HCT116 (cell line): ENCODE measurements around the gene TDRD12. TPM values are rescaled to one million over a fixed set of nuclear protein-coding genes. Genes with fewer than 3 reads are reported as not detected.

Source experiments
- ATAC-seq: fragments of 200-7000 bp; cut with Tn5 transposase; 2 replicates; pipeline ENCODE4 v1.9.1; 2020; ENCODE audit warnings: mild to moderate bottlenecking, moderate library complexity
- BruUV-seq: library from RNA; stranded (reverse); fragments of 400-500 nt; replicated peaks from 2 replicates; lab custom pipeline; 2021; lab: Mats Ljungman, UMichigan
- CTCF ChIA-PET: fragments of 300-600 bp; sonication (Branson Sonifier 250); formaldehyde crosslinking; loops from one replicate; lab custom pipeline; 2021; ENCODE audit warnings: antibody characterized with exemption; lab: Charles Lee
- POLR2A ChIA-PET: fragments of 300-600, 350-600 bp; sonication (Branson Sonifier 250); formaldehyde crosslinking; loops from one replicate; lab custom pipeline; 2021; ENCODE audit warnings: antibody characterized with exemption; lab: Charles Lee
- RAD21 ChIA-PET, 2 experiments: fragments of 300-600 bp; sonication (Branson Sonifier 250); formaldehyde crosslinking; loops; one replicate each; lab custom pipeline; 2023; ENCODE audit warnings: low total read pairs in 2 of 2; ENCODE audit not compliant: uncharacterized antibody in 2 of 2, unreplicated experiment in 2 of 2, low non-redundant PET in 1 of 2; lab: Charles Lee
- DNase-seq: peaks from one replicate; pipeline ENCODE4 v3.0.0-alpha.2; 2010; ENCODE audit warnings: low read depth, low spot score
- H2AFZ ChIP-seq: fragments of 200-600 bp; shearing (Covaris generic), sonication (generic); 2 replicates; pipeline ENCODE4 v1.6.1; 2017; ENCODE audit warnings: low read depth, mixed run types, mixed read lengths, antibody characterized with exemption, low read length; ENCODE audit not compliant: poor library complexity, severe bottlenecking
- H3K27ac ChIP-seq: 2 replicates; pipeline ENCODE4 v1.5.1; 2012; ENCODE audit warnings: low read depth, low read length
- H3K27me3 ChIP-seq: fragments of 200-600 bp; sonication (generic); 2 replicates; pipeline ENCODE4 v1.6.1; 2016; ENCODE audit warnings: mixed run types, low read length, mixed read lengths; ENCODE audit not compliant: insufficient read depth
- H3K36me3 ChIP-seq, 2 experiments: fragments of 200-500 bp in 1 of 2; fragments of 200-600 bp in 1 of 2; sonication (Bioruptor generic) in 1 of 2; sonication (generic) in 1 of 2; 2 replicates each; pipeline versions ENCODE4 v1.5.1 to v1.6.1; 2014 to 2016; ENCODE audit warnings: low read length in 2 of 2, inconsistent platforms in 1 of 2, mixed read lengths in 1 of 2, mixed run types in 1 of 2; ENCODE audit not compliant: insufficient read depth in 2 of 2, control insufficient read depth in 1 of 2
- H3K4me1 ChIP-seq, 2 experiments: fragments of 200-600 bp in 1 of 2; sonication (generic) in 1 of 2; 2 replicates each; pipeline versions ENCODE4 v1.5.1 to v1.6.1; 2012 to 2017; ENCODE audit warnings: low read length in 2 of 2, inconsistent platforms in 1 of 2, mild to moderate bottlenecking in 1 of 2, mixed read lengths in 1 of 2, mixed run types in 1 of 2, moderate library complexity in 1 of 2; ENCODE audit not compliant: insufficient read depth in 2 of 2, control insufficient read depth in 1 of 2
- H3K4me2 ChIP-seq: fragments of 200-600 bp; sonication (generic); 2 replicates; pipeline ENCODE4 v1.6.1; 2017; ENCODE audit warnings: mixed run types, low read length, mixed read lengths
- H3K4me3 ChIP-seq, 2 experiments: fragments of 200-600 bp in 1 of 2; sonication (generic) in 1 of 2; replicated peaks in 1 of 2; 2 replicates each; pipeline ENCODE4 v1.5.1; 2011 to 2016; ENCODE audit warnings: low read length in 2 of 2, control low read depth in 1 of 2, low read depth in 1 of 2, mild to moderate bottlenecking in 1 of 2, mixed read lengths in 1 of 2, mixed run types in 1 of 2
- H3K79me2 ChIP-seq: fragments of 200-600 bp; sonication (generic); 2 replicates; pipeline ENCODE4 v1.6.1; 2017; ENCODE audit warnings: mild to moderate bottlenecking, mixed run types, low read length, moderate library complexity, mixed read lengths; ENCODE audit not compliant: insufficient read depth
- H3K9ac ChIP-seq: fragments of 200-600 bp; sonication (generic); 2 replicates; pipeline ENCODE4 v1.6.1; 2016; ENCODE audit warnings: low read length, mixed read lengths
- H3K9me2 ChIP-seq: fragments of 200-600 bp; sonication (generic), shearing (Covaris generic); 2 replicates; pipeline ENCODE4 v1.6.1; 2017; ENCODE audit warnings: mixed run types, mild to moderate bottlenecking, moderate library complexity; ENCODE audit not compliant: insufficient read depth
- H3K9me3 ChIP-seq, 2 experiments: fragments of 200-500 bp in 1 of 2; fragments of 200-600 bp in 1 of 2; sonication (Bioruptor generic) in 1 of 2; sonication (generic) in 1 of 2; 2 replicates each; pipeline ENCODE4 v1.6.1; 2014 to 2017; ENCODE audit warnings: low read length in 2 of 2, mixed read lengths in 2 of 2, inconsistent platforms in 1 of 2, low read depth in 1 of 2, mild to moderate bottlenecking in 1 of 2, mixed run types in 1 of 2, moderate library complexity in 1 of 2; ENCODE audit not compliant: control insufficient read depth in 1 of 2, insufficient read depth in 1 of 2
- H4K20me1 ChIP-seq: fragments of 200-600 bp; sonication (generic), shearing (Covaris generic); 2 replicates; pipeline ENCODE4 v1.6.1; 2017; ENCODE audit warnings: mixed run types, mild to moderate bottlenecking, moderate library complexity; ENCODE audit not compliant: insufficient read depth
- CEBPB ChIP-seq: IDR thresholded peaks from 2 replicates; pipeline ENCODE4 v1.6.1; 2012; ENCODE audit warnings: low read depth
- EGR1 ChIP-seq: IDR thresholded peaks from 2 replicates; pipeline ENCODE4 v1.6.1; 2012; ENCODE audit warnings: low read depth
- ELF1 ChIP-seq: IDR thresholded peaks from 2 replicates; pipeline ENCODE4 v1.6.1; 2012; ENCODE audit warnings: low read depth, borderline replicate concordance
- EZH2 ChIP-seq: fragments of 200-600 bp; sonication (generic); IDR thresholded peaks from 2 replicates; pipeline ENCODE4 v1.6.1; 2017; ENCODE audit warnings: antibody characterized with exemption, mixed run types
- EZH2phosphoT487 ChIP-seq: fragments of 200-600 bp; IDR thresholded peaks from 2 replicates; pipeline ENCODE4 v1.6.1; 2018; ENCODE audit warnings: antibody characterized with exemption, borderline replicate concordance
- FOSL1 ChIP-seq: IDR thresholded peaks from 2 replicates; pipeline ENCODE4 v1.6.1; 2012; ENCODE audit warnings: low read depth
- JUND ChIP-seq: IDR thresholded peaks from 2 replicates; pipeline ENCODE4 v1.6.1; 2012
- POLR2AphosphoS5 ChIP-seq: IDR thresholded peaks from 2 replicates; pipeline ENCODE4 v1.6.1; 2011; ENCODE audit warnings: mild to moderate bottlenecking, low read depth, low read length, moderate library complexity
- RAD21 ChIP-seq: IDR thresholded peaks from 2 replicates; pipeline ENCODE4 v1.6.1; 2012; ENCODE audit warnings: low read depth, mild to moderate bottlenecking
- SIN3A ChIP-seq: IDR thresholded peaks from 2 replicates; pipeline ENCODE4 v1.6.1; 2012; ENCODE audit warnings: low read depth
- SP1 ChIP-seq: IDR thresholded peaks from 2 replicates; pipeline ENCODE4 v1.6.1; 2012; ENCODE audit warnings: low read depth
- SRF ChIP-seq: IDR thresholded peaks from 2 replicates; pipeline ENCODE4 v1.6.1; 2012; ENCODE audit warnings: low read depth
- YY1 ChIP-seq: IDR thresholded peaks from 2 replicates; pipeline ENCODE4 v1.6.1; 2011; ENCODE audit warnings: low read length, low read depth, moderate library complexity, mild to moderate bottlenecking; ENCODE audit not compliant: insufficient replicate concordance; ENCODE audit errors: extremely low read depth
- ZBTB33 ChIP-seq: IDR thresholded peaks from 2 replicates; pipeline ENCODE4 v1.6.1; 2011; ENCODE audit warnings: mild to moderate bottlenecking, low read length, moderate library complexity; ENCODE audit not compliant: insufficient replicate concordance; ENCODE audit errors: extremely low read depth
- ZFX ChIP-seq: fragments of 450-650 bp; IDR thresholded peaks from 2 replicates; pipeline ENCODE4 v1.6.1; 2017
- ZNF274 ChIP-seq: fragments of 200-500 bp; sonication (Bioruptor generic); IDR thresholded peaks from 2 replicates; pipeline ENCODE4 v1.6.1; 2014; ENCODE audit warnings: mild to moderate bottlenecking, low read depth, low read length, inconsistent platforms
- intact Hi-C: fragments of 100-400 bp; cut with micrococcal nuclease; formaldehyde crosslinking; loops from 2 replicates; pipeline ENCODE4 v1.10.0; 2022
- total RNA-seq: library from RNA; stranded (reverse); gene quantifications from one replicate; pipeline ENCODE4 v1.2.1, GENCODE V29; 2021; ENCODE audit not compliant: unreplicated experiment

Gene TDRD12
- total RNA-seq, 1 experiment from 2014 or later = 0.30 TPM

- TF ChIP-seq EZH2phosphoT487 (no peak), ZFX (no peak), EZH2 (no peak), SIN3A (no peak)
Observed at GRCh38 chr19:32687681-32688080, 31.9 kb upstream of the TDRD12 start (continued).

GRCh38 chr19:32688311-32688710, 31.3 kb upstream of the TDRD12 start:
- no peak for ATAC-seq
- no peaks in the 10 kb centered on the region for H3K27me3 ChIP-seq

More at GRCh38 chr19:32688311-32688710, 31.3 kb upstream of the TDRD12 start:
- no peak overlapping the region for H3K4me2 ChIP-seq
- no peaks in the 10 kb centered on the region for H3K36me3 ChIP-seq
- TF ChIP-seq JUND = no peak
- no peak for TF ChIP-seq CEBPB
- no peak for TF ChIP-seq ELF1
- no peak for TF ChIP-seq SP1
- TF ChIP-seq EGR1 = no peak
- TF ChIP-seq YY1 = no peak
- TF ChIP-seq ZNF274 = no peak
- no peak for TF ChIP-seq EZH2phosphoT487
- TF ChIP-seq FOSL1 = no peak
- no peak for TF ChIP-seq POLR2AphosphoS5
- TF ChIP-seq SRF = no peak
- no peak for TF ChIP-seq ZBTB33
- no peak for TF ChIP-seq SIN3A
- TF ChIP-seq RAD21 = no peak
- no peak overlapping the region for H3K9ac ChIP-seq
- BruUV-seq = no TSS peak
- no peaks in the 10 kb centered on the region for H3K9me3 ChIP-seq
- no peak for DNase-seq
- H2AFZ ChIP-seq = no peak overlapping the region
- ChIA-PET CTCF (no interaction called here), POLR2A (no interaction called here), RAD21 (no interaction called here)
- intact Hi-C loops = no loop called here
- no peak overlapping the region for H3K27ac ChIP-seq
- peaks cover 14% of the 10 kb centered on the region for H3K79me2 ChIP-seq
- H4K20me1 ChIP-seq = no peaks in the 10 kb centered on the region
- H3K9me2 ChIP-seq = no peaks in the 10 kb centered on the region
- H3K4me1 ChIP-seq = peaks cover 12 to 29% of the 10 kb centered on the region in 2 experiments
- H3K4me3 ChIP-seq = no peak overlapping the region
